Suppressor macrophage treated with lipopolysaccharide for 1 hour (primary cell): ENCODE measurements around the gene NUFIP1.
"Not testable (repeated sequence)": the region's sequence is repeated elsewhere in the genome, so short reads cannot be mapped to it uniquely, and the experiment has no call there.

ENCODE experiments used
- DNase-seq, 3 donors: peaks; one replicate each; pipeline ENCODE4 v3.0.0-alpha.2; 2020 to 2022

The NUFIP1 gene

DNA sequence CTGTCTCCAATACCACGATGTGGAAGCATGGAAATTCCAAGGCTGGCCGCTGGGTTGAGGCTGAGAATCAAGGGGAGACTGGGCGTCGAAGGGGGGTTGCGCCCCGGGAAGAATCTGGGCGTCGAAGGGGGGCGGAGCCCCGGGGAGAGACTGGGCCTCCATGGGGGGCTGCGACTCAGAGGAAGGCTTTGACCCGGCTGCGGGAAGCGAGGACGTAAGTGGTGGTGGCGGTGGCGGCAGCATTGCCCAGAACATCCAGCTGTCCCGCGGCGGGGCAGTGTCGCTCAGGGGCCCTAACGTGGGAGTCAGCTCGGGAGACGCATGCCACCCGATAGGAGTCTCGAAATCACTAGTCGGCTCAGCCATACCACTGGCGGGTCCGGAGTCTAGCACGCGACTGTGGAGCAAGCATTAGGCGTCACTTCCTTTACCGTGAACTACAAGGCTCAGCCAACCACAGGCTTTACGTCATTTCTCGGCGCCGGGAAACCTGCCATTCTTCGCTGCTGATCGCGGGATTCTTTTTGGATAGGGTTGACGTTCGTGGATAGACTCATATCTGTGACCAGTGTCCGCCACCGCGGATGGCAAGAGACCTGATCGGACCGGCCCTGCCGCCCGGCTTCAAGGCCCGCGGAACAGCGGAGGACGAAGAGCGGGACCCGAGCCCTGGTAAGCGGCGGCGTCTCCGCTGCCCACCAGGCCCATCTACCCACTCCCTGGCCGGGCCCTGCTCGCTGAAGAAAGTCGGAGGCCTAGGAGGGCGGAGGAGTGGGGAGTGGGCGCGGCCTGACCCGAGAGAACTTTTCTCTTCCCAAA, at the start of gene NUFIP1, which contains the start of gene GPALPP1:
TSS of gene NUFIP1 (minus strand) at position 401 of the 819 bp plus-strand sequence. CDS start at position 366, 35 bp downstream.
TSS of gene GPALPP1 (plus strand) at position 468 of the 819 bp plus-strand sequence. CDS start at position 585, 117 bp downstream.
- peak; percentile 96 to 98 (median 97) for DNase-seq

DNA sequence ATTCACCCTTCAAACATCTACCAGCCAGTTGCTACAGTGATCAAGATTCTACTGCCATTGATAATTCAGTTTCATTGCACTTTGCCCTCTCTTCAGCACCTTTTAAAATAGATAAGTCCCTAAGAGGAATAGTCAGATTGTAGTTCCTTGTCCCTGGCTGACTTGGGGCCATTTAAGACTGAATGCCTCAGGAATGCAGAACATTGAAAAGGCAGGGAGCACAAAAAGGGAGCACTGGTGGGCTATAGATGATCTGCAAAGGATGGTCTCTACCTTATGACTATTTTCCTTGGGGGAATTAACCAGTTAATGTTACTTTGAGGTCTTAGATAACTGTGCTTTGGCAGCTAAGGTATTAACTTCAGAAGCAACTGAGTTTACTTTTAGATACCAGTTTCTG, 46.9 kb upstream of the NUFIP1 start:
- DNase-seq = no peak

DNA sequence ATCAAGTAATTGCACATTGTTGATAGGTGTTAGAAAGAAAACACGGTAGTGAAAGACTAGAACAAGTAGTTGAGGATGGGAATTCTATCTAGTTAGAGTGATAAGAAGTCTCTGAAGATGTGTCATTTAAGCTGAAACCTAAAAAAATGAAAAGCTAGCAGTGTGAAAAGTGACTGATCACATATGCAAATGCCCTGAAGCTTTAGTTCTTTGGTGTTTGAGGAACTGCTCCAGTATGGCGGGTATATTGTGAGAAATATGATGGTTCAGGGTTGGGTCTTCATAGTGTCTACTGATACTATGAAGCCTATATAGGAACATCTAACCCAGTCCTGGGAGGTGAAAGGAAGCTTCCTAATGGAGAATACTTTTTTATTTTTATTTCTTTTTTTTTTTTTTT, 45.1 kb upstream of the NUFIP1 start:
- DNase-seq = no peak

DNA sequence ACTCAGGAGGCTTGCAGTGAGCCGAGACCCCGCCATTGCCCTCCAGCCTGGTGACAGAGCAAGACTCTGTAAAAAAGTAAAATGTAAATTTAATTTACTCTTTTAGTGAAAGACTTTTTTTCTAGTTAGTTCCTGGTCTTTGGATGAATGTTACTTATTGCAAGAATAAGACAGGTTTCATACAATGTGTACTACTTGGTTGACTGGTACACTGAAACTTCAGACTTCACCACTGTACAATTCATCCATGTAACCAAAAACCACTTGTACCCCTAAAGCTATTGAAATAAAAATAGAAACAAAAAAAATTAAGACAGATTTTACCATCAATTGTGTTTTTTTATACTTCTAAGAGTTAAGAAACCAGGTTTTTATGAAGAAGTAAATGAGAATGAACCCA, 35.6 kb upstream of the NUFIP1 start:
- DNase-seq = no peak

DNA sequence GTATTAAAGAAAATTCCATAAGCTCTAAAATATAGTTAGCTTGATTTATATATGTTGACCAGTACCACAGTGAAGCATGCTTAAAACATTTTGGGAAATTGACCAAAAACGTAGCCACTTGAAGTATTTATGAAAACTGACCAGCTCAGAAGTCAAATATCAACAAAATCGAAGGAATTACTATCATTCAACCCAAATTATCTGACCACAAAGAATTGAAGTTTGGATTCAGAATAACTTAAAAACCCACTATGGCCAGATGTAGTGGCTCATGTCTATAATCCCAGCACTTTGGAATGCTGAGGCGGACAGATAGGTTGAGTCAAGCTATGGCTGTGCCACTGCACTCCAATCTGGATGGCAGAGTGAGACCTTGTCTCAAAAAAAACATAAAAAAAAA, 32.0 kb upstream of the NUFIP1 start:
- DNase-seq = no peak

DNA sequence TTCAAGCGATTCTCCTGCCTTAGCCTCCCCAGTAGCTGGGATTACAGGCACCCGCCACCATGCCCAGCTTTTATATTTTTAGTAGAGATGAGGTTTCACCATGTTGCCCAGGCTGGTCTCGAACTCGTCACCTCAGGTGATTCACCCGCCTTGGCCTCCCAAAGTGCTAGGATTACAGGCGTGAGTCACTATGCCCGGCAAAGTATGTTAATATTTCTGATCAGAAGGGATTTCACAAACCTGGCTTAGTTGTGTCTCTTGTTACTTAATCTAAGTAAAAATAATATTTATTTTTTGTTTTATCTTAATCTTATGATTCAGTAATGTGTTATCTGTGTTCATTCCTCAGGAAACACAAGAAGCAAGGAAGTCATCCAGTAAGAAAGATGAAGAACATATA, 30.7 kb upstream of the NUFIP1 start:
- DNase-seq = not testable (repeated sequence)

DNA sequence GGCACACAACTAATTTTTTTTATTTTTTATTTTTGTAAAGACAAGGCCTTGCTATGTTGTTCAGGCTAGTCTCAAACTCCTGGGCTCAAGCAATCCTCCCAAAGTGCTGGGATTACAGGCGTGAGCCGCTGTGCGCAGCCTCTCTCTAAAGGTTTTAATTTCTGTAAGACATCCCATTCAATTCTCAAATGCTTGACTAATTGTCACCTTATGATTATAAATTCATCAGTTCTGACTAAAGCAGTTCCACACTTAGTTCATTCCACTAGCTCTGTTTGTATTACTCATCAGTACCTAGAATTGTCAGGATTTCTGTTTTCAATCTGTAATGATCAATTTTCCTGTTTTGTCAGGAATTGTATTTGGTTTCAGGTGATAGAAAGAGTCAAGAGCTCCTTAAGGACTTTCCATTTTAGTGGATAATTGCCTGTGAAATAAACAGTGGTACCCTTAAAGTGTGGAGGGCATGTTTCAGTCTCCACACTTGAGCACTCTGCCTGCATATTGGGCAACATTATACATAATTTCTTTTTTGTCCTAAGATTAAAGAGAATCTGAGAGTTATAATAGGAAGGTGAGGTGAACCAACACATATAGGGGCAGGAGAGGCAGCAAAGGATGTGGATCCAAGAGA, 27.6 kb upstream of the NUFIP1 start:
- DNase-seq = no peak

DNA sequence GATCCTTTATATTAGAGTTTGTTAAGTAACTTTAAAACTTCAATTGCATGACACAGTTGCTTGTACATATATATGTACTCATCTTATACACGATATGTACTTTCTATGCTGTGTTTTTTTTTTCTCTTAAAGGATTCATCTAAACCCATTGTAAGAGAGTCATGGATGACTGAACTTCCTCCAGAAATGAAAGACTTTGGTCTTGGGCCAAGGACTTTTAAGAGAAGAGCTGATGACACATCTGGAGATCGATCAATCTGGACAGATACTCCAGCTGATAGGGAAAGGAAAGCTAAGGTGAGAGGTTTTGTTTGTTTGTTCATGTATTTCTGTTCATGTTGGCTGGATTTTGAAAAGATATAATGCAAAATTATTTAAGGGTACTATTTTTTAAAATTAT, 26.0 kb upstream of the NUFIP1 start:
- DNase-seq = no peak

DNA sequence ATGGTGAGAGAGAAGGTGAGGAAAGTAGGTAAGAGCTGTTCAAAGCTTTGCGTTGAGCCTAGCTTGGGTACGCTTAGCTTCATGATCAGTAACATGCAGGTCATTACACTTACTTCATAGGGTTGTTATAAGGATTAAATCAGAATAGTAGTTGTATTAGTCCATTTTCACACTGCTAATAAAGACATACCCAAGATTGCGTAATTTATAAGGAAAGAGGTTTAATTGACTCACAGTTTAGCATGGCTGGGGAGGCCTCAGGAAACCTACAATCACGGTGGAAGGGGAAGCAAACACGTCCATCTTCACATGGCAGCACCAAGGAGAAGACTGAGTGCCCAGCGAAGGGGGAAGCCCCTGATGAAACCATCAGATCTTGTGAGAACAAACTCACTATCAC, 21.9 kb upstream of the NUFIP1 start:
- peak in 2 of 3 donors; percentile 3 to 20 for DNase-seq

DNA sequence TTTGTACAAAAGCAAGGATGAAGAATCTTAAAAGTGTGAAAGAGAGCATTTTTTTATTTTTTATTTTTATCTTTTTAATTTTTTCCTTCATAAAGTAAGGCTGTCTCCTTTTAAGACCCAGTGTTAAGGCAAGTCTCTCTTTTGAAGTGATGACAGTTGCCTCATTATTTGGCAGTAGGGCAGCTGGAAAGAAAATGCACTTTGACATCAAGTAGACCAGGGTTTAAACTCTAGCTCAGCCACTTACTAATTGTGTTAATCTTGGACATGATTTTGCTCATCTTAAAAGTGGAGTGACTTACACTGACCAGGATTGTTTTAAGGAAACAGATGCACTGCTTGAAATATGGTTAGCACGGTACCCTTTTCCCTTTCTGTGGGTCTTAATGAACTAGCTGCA, 18.6 kb upstream of the NUFIP1 start:
- no peak for DNase-seq

DNA sequence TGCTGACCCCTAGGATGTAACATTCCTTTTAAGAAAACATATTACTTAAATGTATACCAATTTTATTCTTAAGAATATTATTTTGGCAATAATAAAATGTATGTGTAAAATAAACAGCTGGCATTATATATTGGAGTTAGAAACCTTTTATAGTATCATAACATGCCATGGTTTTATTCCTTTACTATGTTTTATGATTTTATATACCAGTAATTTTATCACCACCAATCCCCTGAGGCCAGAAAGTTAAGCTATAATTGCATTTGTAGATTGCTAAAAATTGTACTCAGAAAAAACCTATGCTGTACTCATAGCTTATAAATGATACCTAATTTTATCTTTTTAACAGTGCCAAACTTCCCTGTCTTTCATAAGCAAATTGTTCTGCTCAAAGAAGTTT, 18.0 kb upstream of the NUFIP1 start:
- DNase-seq = no peak

DNA sequence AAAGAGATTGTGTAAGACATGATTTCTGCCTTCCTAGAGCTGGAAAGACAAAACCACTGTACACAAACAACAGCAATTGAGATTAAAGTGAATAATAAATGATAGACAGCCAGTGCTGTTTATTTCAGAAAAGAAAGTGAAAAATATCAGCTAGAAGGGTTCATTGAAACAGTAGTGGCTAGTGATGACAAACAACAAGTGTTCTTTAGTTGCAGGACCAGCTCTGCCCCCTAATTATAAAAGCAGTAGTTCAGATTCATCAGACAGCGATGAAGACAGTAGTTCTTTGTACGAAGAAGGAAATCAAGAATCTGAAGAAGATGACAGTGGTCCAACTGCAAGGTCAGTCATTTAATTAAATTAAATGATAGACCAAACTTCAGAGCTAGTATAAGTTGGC, 14.8 kb upstream of the NUFIP1 start:
- no peak for DNase-seq

DNA sequence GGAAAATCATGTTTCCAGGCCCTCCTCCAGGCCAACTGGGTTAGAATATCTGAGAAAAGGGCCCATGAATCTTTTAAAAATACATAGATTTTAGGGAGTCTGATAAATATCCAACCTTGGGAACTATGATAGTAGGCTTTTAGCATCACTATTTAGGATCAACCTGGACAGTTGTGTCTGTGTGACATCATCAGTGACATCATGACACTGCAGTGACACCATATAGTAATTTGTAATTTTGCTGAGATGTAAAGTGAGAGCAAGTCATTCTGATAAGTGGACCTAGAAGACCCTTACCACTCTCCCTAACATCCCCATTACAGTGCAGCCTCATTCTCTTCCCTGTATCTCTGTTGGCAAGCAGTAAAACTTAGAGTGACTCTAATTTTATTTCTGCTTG, 14.1 kb upstream of the NUFIP1 start:
- DNase-seq = no peak

DNA sequence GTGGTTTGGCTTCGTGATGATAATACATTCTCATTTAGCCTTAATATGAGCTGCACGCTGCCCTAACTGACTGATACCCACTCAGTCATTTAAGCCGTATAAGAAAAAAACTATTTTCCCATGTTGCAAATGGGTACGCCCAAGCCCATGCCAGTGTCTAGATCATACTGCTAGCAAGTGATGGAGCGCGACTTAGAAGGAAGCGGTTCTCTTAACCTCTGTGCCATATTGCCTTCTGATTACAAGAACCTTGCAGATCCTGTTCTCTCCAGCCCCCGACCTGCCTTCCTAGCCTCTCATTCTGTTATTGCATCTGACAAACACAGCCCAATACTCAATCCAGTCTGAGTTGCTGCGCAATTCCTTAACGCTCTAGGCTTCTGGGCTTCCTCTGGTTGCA, 670 bp upstream of the NUFIP1 start:
- no peak for DNase-seq

DNA sequence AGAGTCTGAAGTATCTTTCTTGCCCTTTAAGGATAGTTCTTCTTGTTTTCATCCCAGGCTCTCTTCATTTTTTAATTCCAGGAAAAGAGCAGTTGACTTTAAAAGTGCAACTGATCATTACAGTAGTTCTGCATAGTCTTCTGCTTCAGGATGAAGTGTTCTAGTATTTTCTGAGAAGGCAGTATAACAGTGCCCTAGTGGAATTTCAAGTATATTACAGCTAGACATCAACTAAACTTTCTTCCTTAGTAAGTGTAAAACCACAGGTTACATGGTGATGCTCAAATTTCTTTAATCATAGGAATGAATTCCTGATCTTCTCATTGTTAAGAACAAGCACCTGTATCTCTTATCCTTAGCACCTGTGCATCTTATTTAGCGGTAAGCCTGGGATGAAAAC, 10.9 kb downstream of the NUFIP1 start:
- DNase-seq = no peak

DNA sequence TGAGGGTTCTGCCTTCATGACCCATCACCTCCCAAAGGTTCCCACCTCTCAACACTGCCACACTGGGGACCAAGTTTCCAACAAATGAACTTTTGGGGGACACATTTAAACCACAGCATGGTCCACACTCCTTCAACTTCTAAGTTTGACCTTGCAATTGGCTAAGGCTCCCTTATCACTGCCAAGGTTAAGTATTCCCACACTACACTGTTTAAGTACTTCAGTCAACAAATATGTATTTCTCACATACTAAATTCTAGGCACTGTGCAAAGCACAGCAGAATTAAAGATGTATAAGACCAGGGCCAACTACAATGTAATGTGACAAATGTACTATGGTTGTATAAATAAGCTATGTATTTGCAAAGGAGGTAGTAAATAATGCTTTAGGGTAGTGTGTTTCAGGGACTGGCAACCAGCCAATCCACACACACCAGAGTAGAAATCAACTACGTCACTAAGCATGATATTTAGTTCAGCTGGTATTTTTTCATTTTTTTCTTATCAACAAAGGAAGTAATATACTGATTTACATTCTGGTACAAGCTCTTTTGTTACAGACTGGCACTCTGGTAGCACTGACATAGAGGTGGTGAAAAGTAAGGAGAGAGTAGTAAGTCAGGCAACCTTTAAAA, 12.2 kb downstream of the NUFIP1 start:
- no peak for DNase-seq

DNA sequence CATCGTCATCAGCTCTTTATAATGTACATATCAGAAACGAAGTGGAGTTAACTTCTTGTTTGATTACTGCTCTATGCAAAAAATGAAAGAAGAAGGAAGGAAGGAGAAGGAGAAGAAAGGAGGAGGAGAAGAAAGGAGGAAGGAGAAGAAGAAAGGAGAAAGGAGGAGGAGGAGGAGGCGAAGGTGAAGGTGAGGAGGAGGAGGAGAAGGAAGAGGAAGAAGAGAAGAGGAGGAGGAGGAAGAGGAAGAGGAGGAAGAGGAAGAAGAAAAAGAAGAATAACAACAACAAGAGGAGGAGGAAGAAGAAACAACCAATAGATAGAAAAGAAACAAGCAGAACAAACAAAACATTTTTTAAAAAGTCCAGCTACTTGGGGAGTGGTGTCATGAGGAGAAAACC, 13.1 kb downstream of the NUFIP1 start:
- no peak for DNase-seq

DNA sequence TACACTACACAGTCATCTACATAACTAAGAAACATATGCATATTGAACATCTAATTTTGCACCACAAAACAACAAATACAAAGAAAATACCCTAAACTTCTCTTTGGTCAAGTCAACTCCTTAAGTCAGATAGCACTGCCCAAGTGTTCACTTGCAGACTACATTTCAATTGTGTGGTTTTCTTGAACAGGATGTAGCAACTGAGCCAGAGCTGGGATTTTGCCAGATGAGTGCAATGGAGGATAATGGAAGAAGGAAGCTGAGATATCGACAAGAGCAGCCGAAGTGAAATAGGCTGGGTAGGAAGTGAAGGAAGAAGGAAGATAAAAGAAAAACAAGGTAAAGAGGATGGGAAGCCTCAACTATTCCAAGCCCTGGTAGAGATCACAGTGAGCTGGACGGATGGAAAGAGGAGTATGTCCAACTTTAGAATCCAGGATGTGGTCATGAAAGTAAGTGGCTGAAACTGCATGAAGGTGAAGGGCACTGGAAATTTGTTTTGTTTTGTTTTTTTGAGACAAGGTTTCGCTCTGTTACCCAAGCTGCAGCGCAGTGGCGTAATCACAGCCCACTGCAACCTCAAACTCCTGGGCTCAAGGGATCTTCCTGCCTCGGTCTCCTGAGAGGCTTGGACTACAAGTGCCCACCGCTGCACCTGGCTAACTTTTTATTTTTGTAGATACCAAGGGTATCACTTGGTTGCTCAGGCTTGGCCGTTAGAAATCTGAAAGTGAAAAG, 15.0 kb downstream of the NUFIP1 start:
- DNase-seq = peak in 2 of 3 donors; percentile 14 to 36

DNA sequence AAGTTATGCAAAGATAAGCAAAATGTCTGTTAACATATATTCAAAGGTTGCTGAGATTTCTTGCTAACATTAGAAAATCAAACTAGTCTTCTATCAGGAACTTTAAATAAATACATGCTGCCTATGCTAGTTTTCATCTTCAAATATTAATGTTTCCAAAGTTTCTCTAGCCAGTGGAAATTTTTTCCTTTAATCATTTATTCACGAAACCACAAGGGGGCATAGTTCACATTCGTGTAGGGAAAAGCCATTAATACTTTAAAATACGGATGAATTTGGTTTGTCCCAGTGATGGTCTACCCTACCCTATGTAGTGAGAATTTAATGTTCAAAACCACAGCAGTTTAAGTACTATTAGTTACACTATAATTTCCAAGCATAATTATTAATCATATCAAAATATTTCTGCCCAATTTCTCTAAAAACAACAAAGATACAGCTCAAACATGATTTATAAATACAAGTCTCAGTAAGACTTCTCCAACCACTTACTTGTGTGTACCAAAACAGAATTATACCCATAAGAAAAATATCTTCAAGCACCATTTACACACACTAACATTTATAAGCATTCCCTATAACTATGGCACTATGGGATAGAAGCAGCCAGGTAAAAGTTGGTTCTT, 16.2 kb downstream of the NUFIP1 start:
- peak; percentile 55 to 70 (median 59) for DNase-seq

DNA sequence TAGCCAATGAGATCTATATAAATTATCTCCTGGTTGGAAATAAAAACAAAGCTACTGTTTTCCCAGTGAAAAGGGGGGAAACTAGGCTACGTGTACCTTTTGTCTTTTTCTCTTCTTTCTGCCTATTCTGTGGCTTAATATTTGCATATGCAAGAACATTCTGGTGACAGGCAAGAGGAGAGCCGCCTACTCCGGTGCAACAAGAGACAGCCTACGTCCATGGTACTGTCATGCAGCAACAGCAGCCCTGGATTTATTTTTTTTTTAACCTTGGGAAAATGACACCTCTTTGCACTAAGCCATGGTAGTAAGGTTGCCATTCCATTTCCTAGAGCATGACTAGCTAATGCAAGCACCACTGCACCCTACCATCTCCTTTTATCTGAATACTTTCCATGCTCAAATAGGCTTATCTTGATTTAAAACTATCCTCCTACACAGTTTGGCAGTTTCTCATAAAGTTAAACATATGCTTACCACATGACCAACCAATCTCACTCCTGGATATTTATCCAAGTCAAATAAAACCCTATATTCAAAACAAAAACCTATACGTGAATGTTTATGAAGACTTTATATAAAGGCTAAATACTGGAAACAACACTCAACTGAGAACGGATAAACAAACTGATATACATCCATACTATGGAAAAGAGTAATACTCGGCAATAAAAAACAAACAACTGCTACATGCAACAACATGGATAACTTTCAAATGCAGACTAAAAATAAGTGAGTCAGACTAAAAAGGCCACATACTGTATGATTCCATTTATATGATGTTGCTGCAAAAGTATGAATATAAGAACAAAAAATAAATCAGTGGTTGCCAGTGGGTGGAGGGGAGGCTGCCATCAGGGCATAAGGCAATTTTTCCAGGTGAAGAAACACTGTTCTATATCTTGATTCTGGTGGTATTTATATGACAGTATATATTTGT, 17.3 kb downstream of the NUFIP1 start:
- no peak for DNase-seq
